SU-DHL-6 (cell line): ENCODE data around the gene TMEM82.

Experiments used
- EZH2phosphoT487 ChIP-seq: fragments of 200-600 bp; sonication (generic), shearing (Covaris generic); conservative IDR thresholded peaks from 2 replicates; pipeline ENCODE4 v1.6.1; 2018; ENCODE audit warnings: mild to moderate bottlenecking, antibody characterized with exemption, low read length, moderate library complexity, mixed read lengths
- TF ChIP-seq, protein P1 (sequence below): fragments of 200-600 bp; sonication (generic); IDR thresholded peaks from one replicate; pipeline ENCODE4 v1.5.1; 2017; ENCODE audit warnings: antibody characterized with exemption, mild to moderate bottlenecking, low read length, moderate library complexity; ENCODE audit not compliant: insufficient read depth, poor library complexity, severe bottlenecking

- TF ChIP-seq, protein P1, sequence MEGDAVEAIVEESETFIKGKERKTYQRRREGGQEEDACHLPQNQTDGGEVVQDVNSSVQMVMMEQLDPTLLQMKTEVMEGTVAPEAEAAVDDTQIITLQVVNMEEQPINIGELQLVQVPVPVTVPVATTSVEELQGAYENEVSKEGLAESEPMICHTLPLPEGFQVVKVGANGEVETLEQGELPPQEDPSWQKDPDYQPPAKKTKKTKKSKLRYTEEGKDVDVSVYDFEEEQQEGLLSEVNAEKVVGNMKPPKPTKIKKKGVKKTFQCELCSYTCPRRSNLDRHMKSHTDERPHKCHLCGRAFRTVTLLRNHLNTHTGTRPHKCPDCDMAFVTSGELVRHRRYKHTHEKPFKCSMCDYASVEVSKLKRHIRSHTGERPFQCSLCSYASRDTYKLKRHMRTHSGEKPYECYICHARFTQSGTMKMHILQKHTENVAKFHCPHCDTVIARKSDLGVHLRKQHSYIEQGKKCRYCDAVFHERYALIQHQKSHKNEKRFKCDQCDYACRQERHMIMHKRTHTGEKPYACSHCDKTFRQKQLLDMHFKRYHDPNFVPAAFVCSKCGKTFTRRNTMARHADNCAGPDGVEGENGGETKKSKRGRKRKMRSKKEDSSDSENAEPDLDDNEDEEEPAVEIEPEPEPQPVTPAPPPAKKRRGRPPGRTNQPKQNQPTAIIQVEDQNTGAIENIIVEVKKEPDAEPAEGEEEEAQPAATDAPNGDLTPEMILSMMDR, result no peak
- no peak for TF ChIP-seq EZH2phosphoT487
Measured at GRCh38 chr1:15736038-15736891, 6.0 kb upstream of the TMEM82 start, which contains the start of gene SLC25A34.
